HS-27A (cell line): ENCODE data around the gene NELFB.

Source experiments
- DNase-seq: peaks from one replicate; pipeline ENCODE4 v3.0.0-alpha.2; 2012; ENCODE audit warnings: low read depth, missing footprints

Gene NELFB

DNA sequence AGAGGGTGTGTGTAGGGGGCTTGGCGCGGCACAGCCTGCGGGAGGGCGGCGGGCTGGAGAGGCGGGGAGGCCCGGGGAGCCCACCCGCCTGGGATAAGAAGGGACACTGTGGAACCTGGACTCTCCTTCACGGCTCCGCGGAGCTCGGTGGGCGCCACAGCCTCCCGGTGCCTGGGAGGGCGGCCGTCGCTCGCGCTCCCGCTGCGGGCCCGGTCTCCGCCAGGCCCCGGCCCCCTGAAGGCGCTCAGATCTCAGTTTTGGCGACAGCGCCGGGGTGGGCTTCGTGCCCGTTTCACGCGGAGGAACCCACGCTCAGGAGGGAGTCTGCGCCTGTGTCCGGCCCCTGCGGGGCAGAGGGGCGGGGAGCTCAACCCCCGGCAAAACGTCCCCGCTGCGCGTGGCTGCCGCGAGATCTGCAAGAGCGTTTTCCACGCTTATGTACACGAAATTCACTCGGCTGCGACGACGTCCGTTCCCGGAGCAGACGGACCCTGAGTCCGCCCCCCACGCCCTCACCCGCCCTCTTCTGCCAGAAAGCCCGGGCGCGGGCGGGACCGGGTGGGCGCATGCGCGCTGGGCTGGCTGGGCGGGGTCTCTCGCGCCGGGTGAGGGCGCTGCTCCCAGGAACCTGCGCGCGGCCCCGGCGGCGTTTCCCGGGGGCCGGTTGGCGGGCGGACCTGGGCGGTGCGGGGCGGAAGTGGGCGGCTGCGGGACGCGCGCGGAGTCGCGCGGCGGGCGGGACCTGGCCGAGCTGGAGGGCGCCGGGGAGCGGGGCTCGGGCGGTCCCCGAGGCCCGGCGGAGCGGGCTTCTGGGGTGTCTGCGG, at the start of gene NELFB:
Gene NELFB, plus strand, starts transcription at position 704 of the 824 bp plus-strand sequence.
- DNase-seq = no peak

DNA sequence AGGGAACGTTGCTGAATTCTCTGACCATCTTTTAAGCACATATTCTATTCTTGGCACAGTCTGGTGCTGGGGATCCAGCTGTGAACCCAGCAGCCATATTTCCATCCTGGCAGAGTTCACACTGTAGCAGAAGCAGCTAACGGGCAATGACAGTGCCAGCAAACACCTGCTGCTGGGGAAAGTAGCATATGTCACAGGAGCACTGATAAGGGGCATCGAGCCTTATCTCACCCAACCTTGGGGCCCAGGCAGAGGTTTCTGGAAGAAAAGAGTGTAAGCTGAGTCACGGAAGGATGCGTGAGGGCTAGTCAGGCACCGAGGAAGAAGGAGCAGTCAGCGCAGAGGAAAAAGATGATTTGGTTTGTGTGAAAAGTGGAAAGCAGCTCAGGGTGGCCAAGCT, 48.5 kb upstream of the NELFB start:
- DNase-seq = no peak

DNA sequence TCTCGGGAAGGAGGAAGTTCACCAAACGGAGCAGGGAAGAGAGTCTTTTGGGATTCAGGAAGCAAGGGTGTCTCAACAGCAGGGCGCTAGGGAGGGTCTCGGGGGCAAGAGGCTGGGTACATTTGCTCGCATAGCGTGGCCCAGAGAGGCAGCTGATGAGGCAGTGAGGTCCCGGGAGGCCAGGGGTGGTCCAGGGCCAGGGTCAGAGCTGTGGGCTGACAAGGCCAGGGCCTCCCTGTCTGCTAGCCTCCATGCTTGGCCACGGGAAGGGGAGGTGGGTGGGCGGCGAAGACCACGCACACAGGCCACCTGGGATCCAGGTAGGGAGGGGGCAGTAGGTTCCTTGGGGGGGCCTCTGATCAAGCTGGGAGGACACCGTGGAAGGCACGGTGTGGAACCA, 43.6 kb upstream of the NELFB start:
- no peak for DNase-seq

DNA sequence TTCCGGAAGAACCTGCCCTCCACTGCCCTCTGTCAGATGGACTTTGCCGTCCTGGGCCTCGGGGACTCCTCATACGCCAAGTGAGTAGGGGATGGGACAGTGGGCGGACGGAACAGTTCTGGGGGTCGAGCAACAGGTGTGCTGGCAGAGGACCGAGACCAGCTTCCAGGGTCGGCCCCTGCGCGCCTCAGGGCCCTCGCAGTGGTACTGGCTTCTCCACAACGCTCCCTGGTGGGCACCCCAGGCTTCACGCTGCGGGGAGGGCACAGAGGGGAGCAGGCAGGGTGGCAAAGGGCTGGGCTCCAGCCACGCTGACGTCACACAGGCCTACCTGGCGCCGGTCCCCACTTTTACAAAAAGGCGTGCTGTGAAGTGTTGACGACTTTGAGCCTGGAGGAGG, 42.6 kb upstream of the NELFB start:
- DNase-seq = no peak

DNA sequence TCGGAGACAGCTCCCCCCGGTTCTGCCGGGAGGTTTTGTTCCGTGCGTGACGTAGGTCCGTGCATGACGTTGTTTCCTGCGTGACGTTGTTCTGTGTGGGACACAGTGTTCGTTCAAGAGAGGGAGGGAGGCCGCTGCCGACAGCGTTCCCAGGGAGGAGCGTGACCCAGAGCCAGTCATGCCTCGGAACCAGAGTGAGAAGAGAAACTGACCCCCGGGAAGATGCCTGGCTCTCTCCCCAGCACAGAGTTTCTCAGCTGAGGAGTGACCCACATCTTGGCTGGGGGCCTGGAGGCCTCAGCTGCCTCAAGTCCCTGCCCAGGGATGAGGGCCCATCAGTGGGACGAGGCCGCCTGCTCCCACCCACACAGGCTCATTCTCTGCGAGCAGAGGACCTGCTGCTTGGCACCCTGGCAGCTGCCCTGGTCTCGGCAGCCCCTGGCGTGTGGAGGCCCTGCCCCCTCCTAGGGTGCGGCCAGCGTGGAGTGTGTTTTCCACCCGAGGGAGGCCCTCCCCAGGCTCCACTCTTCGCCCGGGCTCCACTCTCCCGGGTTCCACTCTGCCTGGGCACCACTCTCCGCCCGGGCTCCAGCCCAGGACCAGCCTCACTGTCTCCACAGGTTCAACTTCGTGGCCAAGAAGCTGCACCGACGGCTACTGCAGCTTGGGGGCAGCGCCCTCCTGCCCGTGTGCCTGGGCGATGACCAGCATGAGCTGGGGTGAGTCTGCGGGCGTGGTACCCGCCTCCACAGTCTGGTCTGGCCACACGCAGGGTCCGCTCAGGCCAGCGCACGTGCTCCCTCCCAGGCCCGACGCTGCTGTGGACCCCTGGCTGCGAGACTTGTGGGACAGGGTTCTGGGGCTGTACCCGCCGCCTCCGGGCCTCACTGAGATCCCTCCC, 41.7 kb upstream of the NELFB start:
- DNase-seq = no peak

DNA sequence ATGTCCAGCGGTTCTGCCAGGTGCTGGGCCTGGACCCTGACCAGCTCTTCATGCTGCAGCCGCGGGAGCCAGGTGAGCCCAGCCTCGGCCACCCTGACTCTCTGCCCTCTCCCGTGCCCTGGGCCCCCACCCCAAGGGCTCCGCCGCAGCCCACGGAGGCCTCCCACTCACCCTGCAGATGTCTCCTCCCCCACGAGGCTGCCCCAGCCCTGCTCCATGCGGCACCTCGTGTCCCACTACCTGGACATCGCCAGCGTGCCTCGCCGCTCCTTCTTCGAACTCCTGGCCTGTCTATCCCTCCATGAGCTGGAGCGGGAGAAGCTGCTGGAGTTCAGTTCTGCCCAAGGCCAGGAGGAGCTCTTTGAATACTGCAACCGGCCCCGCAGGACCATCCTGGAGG, 40.5 kb upstream of the NELFB start:
- DNase-seq = no peak

DNA sequence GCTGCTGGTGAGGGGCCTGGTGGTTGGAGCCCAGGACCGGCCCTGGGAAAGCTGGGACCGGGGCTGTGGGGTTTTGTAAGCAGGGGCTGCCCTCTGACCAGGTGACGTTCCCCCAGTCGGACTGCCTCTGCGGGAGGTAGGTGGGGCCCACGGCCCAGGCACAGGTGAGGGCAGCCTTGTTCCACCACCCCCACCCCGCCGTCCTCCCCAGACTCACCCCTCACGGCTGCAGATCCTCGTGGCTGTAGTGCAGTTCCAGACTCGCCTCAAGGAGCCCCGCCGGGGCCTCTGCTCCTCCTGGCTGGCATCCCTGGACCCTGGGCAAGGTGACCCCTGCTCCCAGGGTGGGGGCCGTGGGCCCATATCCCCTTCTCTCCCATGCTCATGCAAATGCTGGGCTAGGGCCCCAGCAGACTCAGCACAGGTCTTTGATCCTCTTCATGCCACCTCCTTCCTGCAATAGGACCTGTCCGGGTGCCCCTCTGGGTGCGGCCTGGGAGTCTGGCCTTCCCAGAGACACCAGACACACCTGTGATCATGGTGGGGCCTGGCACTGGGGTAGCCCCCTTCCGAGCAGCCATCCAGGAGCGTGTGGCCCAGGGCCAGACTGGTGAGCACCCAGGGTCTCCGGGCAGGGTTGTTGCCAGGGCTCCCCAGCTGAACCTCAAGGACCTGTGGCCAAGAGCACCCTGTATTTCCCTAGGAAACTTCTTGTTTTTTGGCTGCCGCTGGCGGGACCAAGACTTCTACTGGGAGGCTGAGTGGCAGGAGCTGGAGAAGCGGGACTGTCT, 39.7 kb upstream of the NELFB start:
- no peak for DNase-seq

DNA sequence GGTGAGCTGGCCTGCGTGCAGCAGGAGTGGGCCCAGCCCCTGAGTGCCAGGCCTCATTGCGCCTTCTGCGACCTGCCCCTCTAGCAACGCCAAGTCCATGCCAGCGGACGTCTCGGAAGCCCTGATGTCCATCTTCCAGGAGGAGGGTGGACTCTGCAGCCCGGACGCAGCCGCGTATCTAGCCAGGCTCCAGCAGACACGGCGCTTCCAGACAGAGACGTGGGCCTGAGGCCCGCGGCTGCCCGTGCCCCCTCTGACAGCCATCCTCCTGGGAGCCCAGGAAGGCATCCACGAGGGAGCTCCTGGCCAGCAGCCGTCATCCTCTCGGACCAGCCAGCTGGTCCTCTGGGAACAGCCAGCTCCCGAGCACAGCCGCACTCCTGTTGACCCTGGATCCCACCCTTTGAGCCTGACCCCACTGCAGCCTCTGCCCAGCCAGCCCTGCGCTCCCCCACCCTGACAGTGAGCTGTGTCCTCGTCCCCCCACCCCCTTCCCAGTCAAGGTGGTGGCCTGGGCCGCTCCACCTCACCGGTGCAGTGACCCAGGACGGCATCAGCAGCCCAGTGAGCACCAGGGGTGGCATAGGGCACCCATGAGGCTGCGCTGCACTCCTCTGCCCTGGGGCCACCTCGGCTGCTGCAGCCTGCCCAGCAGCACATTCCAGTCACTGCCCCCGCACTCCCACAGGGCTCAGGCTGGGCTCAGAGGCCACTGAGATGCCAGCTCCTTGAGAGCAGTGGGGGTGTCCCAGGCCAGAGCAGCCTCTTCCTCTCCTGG, 38.8 kb upstream of the NELFB start:
- DNase-seq = no peak

DNA sequence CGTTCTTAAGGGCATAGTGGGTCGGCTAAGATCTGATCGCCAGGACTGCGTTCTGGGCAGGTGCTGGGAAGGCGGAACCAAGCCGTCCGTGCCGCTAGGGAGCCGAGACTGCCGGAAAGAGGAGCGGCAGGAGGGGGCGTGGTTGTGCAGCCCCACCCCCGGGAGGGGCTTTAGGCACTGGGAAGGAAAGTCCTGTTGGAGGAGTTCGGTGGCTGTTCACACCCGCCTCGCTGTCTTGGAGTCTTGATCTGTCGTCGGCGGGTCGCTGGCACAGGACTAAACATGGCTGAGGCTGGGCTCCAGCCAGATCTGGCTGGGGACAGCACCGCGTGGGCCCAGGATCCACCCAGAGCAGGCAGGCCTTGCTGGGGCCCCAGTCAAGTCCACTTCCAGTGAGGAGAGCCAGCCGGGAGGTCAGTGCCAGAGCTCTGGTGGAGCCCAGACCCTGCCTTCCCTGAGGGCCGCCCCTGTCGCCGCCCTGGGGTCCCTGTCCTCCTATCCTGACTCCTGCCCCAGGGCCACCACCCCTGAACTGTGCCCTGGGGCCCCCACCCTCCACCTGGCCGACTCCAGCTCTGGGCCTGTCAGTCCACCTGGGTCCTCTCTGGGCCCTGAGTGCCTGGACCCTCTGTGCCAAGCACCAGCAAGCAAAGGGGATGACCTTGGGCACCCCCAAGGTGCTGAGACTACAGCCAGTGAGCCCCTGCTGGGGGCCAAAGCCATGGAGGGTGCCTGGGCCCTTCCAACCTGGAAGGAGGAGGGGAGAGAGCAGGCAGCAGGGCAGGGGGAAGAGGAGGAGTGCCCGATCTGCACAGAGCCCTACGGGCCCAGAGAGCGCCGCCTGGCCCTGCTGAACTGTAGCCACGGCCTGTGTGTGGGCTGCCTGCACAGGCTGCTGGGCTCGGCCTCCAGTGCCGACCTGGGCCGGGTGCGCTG, 37.6 kb upstream of the NELFB start:
- no peak for DNase-seq

DNA sequence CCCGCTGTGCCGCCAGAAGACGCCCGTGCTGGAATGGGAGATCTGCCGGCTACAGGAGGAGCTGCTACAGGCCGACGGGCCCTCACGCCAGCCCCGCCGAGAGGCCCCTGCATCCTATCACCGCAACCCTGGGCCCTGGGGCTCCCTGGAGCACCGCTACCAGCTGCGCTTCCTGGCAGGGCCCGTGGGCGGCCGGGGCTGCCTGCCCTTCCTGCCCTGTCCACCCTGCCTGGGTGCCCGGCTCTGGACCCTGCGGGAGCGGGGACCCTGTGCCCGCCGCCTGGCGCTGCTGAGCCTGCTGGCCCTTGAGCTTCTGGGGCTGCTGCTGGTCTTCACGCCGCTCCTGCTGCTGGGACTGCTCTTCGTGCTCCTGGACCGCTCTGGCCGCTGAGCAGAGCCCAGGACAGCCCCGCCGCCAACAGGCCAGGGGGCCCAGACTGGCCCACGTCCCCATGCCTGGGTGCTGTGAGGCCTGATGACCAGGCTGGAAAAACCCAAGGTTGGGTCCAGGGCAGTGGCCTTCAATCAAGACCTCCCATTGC, 36.8 kb upstream of the NELFB start:
- no peak for DNase-seq

DNA sequence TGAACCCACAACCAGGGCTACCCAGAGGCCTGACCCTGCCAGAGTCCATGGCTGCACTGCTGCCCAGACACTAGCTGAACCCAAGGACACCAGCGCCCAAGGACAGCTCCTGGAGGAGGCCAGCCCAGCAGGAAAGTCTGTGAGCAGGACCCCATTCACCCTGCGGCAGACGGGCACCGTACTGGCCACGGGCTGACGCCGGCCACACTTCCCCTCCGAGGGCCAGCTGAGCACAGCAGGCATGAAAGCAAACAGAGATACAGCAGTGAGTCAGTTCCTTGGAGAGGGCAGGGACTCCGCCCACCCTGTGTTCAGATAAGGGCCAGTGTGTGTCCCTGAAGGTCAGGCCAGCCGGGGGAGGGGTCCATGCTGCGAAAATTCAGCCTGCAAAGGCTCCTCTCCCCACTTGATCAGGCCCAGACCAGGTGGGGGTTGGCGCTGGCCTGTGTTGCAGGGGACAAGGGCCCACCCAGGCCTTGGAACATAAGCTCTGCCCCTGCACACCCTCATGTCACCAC, 36.3 kb upstream of the NELFB start:
- no peak for DNase-seq

DNA sequence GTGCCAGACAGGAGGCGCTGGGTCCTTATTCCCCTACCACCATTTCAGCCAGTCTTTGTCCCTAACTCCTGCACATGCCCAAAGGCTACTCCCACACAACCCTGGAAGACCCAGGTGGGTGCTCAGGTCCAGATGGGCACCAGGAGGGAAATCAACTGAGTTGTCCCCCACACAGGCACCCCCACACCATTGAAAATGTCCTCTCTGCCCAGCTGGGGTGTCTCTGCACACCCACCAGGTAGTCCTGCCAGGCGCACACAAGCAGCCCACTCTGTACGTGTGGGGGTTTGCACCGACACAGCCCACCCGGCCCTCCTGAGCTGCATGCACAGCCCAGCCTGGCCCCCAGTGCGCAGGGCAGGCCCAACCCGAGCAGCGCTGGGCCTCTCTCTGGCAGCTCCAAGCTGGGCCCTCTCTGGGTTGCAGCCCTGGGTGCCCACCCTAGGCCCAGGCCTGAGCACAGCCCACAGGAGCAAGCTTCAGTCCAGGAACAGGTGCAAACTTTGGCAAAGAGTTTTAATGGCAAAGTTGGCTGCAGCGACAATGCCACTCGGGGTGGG, 35.3 kb upstream of the NELFB start:
- DNase-seq = no peak

DNA sequence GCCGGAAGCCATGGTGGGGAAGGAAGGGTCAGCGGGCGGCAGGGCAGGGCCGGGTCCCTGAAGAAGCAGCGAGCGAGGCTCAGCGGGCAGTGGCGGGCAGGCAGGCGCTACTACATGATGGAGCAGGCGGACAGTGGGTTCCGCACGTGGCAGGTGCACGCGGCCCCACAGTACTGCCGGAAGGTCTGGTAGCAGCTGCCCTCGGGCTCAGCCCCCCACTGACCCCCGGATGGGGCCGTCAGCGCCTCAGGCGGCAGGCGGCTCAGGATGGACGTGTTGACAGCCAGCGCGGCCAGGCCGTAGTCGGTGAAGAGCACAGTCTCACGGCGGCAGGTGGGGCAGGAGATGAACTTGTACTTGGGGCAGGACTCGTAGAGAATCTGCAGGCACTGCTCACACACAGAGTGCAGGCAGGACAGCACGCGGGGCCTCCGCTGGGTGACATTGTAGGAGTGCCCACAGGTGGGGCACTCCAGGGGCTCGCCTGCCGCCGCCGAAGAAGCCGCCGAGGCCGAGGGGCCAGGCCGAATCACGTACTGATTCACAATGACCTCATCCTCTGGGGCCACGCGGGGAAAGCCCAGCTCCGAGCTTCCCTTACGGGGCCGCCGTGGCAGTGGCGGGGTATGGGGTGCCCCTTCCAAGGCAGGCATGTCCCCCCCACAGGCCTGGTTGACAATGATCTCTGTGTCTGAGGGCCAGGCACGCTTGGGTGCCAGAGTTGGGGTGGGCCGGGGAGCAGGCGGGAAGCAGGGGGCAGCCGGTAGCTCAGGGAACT, 34.6 kb upstream of the NELFB start:
- DNase-seq = no peak

DNA sequence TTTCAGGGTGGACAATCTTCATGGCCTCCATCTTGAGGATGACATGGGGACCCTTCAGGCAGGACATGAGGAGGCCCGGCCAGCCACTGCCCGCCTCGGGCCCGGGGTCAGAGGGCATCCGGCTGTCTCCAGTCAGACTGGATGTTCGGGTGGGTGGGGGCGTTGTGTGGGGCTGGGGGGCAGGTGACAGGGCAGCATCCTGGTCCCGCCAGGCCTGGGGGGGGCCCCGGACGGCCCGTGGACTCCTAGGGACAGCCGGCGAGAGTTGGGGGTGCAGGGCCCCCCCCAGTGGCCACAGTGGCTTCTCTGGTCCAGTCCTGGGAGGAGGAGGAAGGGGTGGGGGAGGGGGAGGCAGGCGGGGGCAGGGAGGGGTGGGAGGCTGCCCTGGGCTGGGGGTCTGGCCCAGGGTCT, 34.0 kb upstream of the NELFB start:
- no peak for DNase-seq

DNA sequence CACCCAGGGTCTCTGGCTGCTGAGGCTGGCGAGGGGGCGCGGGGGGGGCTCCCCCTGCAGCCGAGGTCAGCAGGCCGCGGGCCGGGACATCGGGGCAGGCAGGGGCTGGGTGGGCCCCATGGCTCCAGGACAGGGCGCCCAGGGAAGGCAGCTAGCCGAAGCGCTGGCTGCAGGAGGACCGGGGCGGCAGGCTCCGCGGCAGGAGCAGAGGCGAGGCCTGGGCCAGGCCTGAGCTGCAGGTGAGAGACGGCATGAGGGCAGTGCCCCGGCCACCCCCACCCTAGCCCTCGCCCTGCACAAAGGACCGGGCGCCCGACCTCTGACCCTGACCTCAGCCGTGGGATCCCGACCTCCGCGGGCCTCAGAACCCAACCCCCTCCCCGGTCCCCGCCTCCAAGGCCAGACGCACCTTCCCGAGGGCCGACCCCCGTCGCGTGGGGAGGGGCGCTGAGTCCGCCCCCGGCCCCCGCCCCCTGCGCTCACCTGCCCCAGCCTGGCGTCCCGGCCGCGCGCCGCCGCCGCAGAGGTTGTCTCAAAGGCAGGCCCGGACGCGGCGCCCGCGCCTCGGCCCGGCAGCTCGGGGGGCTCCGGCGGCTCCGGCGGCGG, 33.5 kb upstream of the NELFB start:
- no peak for DNase-seq

DNA sequence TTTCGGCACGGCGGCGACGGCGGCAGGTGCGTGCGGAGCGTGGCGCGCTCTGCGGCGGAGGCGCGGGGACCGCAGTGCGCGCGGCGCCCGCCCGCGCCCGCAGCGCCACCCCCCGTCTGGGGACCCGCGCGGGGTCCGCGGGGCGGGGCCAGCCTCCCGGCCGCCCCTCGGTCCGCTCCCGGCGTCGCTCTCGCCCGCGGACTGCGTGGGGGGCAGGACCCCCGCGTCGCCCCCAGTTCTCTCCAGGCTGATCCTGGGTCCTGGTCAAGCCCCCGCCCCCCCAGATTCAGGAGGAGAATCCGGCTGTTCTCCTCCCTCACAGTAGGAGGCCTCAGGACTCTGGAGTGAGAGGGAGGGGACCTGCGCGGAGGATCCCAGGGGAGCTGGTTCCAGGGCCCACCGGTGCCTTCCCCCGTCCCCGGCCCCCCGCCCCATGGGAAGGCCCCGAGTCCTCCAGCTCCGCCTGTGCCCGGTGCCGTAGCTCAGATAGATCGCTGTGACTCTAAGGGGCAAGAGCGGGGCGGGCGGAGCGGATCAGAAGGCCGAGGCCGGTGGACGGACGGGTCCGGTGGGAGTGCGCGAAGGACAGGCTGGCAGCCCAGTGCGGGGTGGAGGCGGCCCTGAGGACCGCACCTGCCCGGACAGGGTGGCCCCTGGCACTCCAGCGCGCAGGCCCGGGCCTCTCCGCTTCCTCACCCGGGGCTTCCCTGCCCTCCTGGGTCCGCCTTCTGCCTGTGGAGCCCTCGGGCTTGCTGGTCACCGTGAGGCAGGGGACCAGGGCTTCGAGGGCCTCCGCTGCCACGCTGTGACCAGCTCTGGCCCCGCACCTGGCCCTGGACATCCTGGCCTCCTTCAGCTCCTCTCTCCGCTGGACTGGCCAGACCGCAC, 32.7 kb upstream of the NELFB start, which contains the start of gene RNF208:
Gene RNF208, minus strand, starts transcription at position 51 of the 888 bp plus-strand sequence. CDS start 1,028 bp downstream, outside the sequence.
- no peak for DNase-seq
